ENCODE data around the gene ITCH.
"Not testable (repeated sequence)": the region's sequence is repeated elsewhere in the genome, so short reads cannot be mapped to it uniquely, and the experiment has no call there.

Gene ITCH

GRCh38 chr20:34344238-34344637 is 18.8 kb upstream of the ITCH start:
- DNase-seq (ENCODE audit: low spot score): no peak

- DNase-seq (ENCODE audit: low spot score): no peak
Observed at GRCh38 chr20:34345402-34345736, 17.7 kb upstream of the ITCH start.

GRCh38 chr20:34345839-34346532 is 17.1 kb upstream of the ITCH start:
- not testable (repeated sequence) for DNase-seq (ENCODE audit: low spot score)

DNA sequence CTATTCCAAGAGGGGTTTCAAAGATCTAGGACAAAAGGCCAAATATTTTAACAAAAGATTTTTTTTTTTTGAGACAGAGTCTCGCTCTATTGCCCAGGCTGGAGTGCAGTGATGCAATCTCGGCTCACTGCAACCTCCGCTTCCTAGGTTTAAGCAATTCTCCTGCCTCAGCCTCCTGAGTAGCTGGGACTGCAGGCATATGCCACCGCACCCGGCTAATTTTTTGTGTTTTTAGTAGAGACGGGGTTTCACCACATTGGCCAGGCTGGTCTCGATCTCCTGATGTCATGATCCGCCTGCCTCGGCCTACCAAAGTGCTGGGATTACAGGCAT is 16.6 kb upstream of the ITCH start:
- not testable (repeated sequence) for DNase-seq (ENCODE audit: low spot score)

GRCh38 chr20:34347571-34347970 is 15.5 kb upstream of the ITCH start:
- DNase-seq (ENCODE audit: low spot score): no peak

DNA sequence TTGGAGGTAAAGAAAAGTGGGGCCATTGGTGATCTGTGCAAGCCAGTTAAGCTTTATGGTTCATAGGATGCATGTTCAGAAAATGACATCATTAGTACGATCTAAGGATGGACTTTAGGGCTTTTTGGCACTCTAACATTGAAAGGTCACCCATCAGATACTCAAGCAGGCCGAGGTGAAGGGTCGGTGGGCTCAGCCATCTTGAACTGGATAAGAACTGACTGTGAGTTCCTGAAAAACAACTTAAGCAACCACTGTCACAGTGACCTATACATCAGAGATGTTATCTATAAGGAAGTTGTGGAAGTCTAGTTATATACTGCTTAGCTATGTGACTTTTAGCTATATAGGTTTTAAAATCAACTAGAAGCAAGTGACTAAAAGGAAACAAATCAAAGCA is 13.0 kb upstream of the ITCH start:
- no peak for DNase-seq (ENCODE audit: low spot score)

DNA sequence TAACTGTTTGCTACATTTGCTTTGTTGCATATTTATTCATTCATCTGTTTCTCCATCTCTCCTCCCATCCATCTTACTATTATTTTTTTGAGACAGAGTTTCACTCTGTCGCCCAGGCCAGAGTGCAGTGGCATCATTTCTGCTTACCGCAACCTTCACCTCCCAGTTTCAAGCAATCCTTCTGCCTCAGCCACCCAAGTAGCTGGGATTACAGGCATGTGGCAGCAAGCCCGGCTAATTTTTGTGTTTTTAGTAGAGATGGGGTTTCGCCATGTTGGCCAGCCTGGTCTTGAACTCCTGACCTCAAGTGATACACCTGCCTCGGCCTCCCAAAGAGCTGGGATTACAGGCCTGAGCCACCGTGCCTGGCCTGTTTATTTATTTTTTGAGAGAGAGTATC is 9.6 kb upstream of the ITCH start:
- not testable (repeated sequence) for DNase-seq (ENCODE audit: low spot score)

DNA sequence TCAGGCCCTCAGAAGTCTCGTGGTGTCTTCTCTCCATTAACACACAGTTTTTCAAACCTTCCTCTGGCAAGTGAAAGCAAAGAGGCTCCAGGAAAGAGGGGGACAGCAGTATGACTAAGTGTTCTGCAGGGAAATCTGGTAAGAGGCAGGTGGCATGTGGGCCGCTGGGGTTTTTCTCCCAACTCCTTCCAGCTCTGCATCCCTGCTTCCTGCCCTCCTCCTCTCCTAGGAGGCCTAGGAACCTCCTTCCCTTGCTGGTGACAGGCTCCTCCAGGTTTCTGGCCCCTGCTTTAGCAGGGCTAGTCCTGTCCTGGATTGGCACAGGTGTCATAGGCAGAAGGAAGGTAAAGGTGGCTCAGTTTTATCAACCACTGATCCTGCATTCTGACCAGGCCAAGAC is 7.6 kb upstream of the ITCH start:
- no peak for DNase-seq (ENCODE audit: low spot score)

- DNase-seq (ENCODE audit: low spot score): not testable (repeated sequence)
Observed at GRCh38 chr20:34359729-34360128, 3.3 kb upstream of the ITCH start.

- DNase-seq (ENCODE audit: low spot score): no peak
Observed at GRCh38 chr20:34362502-34363061, 491 bp upstream of the ITCH start.

DNA sequence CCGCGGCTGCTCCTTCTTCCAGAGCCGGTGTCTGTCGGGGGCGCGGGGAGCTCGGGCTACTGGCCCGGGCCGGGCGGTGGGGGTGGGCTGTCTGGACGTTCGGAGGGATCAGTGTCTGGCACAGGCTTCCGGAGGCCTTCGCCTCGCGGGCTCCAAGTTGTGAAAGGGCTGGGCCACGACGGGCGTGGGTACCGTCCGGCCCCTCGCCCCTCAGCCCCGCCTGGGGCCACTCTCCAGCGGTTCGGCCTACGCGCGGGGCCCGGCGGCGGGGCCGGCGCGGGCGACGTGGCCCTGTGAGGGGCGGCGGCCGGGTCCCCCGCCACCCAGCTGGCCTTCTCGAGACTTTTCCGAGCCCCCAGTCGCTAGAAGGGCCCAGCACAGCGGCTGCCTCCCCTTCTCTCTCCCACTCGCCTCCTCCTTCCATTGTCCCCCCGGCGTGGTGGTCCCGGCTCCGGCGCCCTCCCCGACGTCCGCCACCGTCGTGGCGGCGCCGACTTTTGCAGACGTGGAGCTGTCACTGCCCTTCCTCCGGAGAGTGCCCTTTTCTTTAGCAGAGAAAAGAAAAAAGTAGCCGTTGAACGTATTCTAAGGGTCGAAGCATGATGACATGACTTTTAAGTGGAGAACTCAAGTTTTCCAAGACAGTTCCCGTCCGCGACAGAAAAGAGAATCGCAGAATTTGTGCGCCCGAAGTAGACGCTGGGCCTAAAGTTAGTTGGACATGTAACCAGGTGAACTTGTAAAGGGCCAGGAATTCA is 571 bp downstream of the ITCH start:
- DNase-seq (ENCODE audit: low spot score): no peak

- no peak for DNase-seq (ENCODE audit: low spot score)
Observed at GRCh38 chr20:34364223-34364506, 1.1 kb downstream of the ITCH start.

DNA sequence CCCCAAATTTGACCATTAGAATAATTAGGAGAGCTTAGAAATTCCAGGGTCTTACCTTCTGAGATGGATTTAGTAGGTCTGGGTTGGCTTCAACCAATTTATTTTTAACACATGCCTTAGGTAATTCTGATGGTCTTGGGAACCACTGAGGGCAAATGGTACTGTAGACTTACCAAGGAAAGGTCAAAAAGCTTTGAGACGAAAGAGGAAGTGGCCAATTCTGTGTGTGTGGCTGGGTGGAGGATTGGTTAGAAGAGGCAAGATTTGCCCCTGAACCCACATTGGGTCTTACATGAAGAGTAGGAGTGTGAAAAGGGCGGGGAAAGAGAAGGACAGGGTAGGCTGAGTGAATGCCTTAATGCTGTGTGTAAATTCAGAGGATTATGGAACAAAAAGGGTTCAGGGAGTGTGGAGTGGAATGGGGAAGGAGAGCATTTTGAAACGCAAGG is 2.7 kb downstream of the ITCH start:
- peak; percentile 32 for DNase-seq (ENCODE audit: low spot score)

- no peak for DNase-seq (ENCODE audit: low spot score)
Observed at GRCh38 chr20:34367155-34367554, 4.1 kb downstream of the ITCH start.

GRCh38 chr20:34367911-34368310 is 4.8 kb downstream of the ITCH start:
- not testable (repeated sequence) for DNase-seq (ENCODE audit: low spot score)

DNA sequence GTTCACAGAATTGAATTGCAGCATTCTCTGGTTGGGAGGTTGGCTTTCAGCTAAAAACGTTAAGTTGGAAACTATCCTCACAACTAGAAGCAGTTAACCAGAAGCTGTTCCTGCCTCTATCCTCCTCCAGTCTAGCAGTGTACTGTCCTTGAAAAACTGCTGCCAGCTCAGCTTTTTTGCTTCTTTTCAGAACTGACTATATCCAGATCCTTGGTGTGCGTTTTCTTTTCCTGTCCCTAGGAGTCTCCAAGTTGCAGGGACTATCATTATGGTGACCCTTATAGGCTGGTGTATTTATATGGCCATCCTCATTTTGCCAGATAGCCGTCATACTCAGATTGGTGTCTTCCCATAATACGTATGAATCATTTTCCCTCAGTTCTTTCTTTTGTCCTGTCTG is 5.5 kb downstream of the ITCH start:
- DNase-seq (ENCODE audit: low spot score): no peak

DNA sequence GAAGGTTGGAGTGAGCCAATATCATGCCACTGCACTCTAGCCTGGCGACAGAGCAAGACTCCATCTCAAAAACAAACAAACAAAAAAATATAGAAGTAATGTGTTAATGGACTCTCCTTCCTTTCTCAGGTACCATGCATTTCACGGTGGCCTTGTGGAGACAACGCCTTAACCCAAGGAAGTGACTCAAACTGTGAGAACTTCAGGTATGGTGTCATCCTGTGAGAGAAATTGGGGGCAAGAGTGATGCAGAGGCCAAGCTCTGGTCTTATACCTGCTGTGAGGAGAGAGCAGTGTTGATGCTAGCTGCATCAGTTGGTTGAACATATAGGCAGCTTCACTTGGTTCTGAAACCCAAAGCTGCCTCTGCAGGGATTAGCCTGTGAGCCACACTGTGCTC is 6.2 kb downstream of the ITCH start:
- DNase-seq (ENCODE audit: low spot score): peak; percentile 42

DNA sequence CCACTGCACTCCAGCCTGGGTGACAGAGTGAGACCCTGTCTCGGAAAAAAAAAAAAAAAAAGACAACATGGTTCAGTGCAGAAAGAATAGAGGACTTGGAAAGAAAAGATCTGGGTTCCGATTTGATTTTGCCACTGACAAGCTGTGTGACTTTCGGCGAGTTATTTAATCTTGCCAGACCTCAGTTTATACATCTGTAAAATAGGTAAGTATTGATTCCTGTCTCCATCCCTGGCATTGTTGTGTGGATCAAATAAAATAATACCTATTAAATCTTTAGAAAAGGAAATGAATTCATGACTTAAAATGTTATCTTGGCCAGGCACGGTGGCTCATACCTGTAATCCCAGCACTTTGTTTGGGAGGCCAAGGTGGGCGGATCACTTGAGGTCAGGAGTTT is 7.0 kb downstream of the ITCH start:
- DNase-seq (ENCODE audit: low spot score): no peak

GRCh38 chr20:34373445-34373844 is 10.4 kb downstream of the ITCH start:
- DNase-seq (ENCODE audit: low spot score): no peak

- DNase-seq (ENCODE audit: low spot score): no peak
Observed at GRCh38 chr20:34374209-34374760, 11.2 kb downstream of the ITCH start.

GRCh38 chr20:34375977-34376430 is 12.9 kb downstream of the ITCH start:
- no peak for DNase-seq (ENCODE audit: low spot score)

GRCh38 chr20:34377072-34377847 is 14.2 kb downstream of the ITCH start:
- peak; percentile 59 for DNase-seq (ENCODE audit: low spot score)

DNA sequence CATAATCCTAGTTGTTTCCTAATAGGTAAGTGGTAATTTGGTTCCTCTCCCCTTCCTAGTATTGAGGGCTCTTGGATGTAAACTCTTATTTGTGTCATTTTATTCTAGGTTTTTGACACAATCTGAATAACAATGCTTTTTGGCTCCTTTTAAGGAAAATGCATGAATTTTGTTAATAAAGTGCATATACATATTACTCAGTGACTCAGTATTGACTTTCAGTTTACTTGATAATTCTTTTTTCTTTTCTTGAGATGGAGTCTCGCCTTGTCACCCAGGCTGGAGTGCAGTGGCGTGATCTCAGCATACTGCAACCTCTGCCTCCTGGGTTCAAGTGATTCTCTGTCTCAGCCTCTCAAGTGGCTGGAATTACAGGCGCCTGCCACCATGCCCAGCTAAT is 19.1 kb downstream of the ITCH start:
- DNase-seq (ENCODE audit: low spot score): no peak
